RCC 7860 (cell line): ENCODE data around the gene POLR1D.

Experiments used
- DNase-seq: peaks from one replicate; pipeline ENCODE4 v3.0.0-alpha.2; 2015; ENCODE audit warnings: low spot score
- FAIRE-seq: peaks from 2 replicates; lab custom pipeline; 2012; peaks lifted over from hg19 to GRCh38; lab: Jason Lieb, UNC

The POLR1D gene

GRCh38 chr13:27621366-27622101 is at the start of gene POLR1D:
Gene POLR1D (plus strand): TSS chr13:27621892. CDS start chr13:27621984, 92 bp downstream.
- no peak for FAIRE-seq

GRCh38 chr13:27572234-27572901 is 49.3 kb upstream of the POLR1D start:
- DNase-seq = no peak
- no peak for FAIRE-seq

More at GRCh38 chr13:27621366-27622101, at the start of gene POLR1D:
- peak; percentile 53 for DNase-seq

GRCh38 chr13:27573265-27573664 is 48.4 kb upstream of the POLR1D start:
- peak; percentile 11 for FAIRE-seq
- peak; percentile 31 for DNase-seq

- no peak for FAIRE-seq
- no peak for DNase-seq
Observed at GRCh38 chr13:27574661-27575060, 47.0 kb upstream of the POLR1D start.

GRCh38 chr13:27578121-27579030 is 43.3 kb upstream of the POLR1D start:
- no peak for FAIRE-seq
- DNase-seq = no peak

- no peak for DNase-seq
- no peak for FAIRE-seq
Observed at GRCh38 chr13:27583645-27584044, 38.0 kb upstream of the POLR1D start.

GRCh38 chr13:27587095-27587746 is 34.5 kb upstream of the POLR1D start:
- FAIRE-seq (no peak), DNase-seq (no peak)

- no peak for FAIRE-seq
Observed at GRCh38 chr13:27588405-27588804, 33.3 kb upstream of the POLR1D start.

GRCh38 chr13:27592865-27593264 is 28.8 kb upstream of the POLR1D start:
- DNase-seq = no peak
- no peak for FAIRE-seq

More at GRCh38 chr13:27588405-27588804, 33.3 kb upstream of the POLR1D start:
- DNase-seq = no peak

- DNase-seq (no peak), FAIRE-seq (no peak)
Observed at GRCh38 chr13:27593267-27593666, 28.4 kb upstream of the POLR1D start.

GRCh38 chr13:27595055-27595811 is 26.5 kb upstream of the POLR1D start:
- DNase-seq = no peak
- no peak for FAIRE-seq

- no peak for DNase-seq
- no peak for FAIRE-seq
Observed at GRCh38 chr13:27599096-27599495, 22.6 kb upstream of the POLR1D start.

GRCh38 chr13:27599845-27600553 is 21.7 kb upstream of the POLR1D start:
- FAIRE-seq (peak; percentile 94), DNase-seq (peak; percentile 85)

GRCh38 chr13:27600711-27601110 is 21.0 kb upstream of the POLR1D start:
- FAIRE-seq (no peak), DNase-seq (no peak)

GRCh38 chr13:27601208-27601607 is 20.5 kb upstream of the POLR1D start:
- DNase-seq (no peak), FAIRE-seq (no peak)

GRCh38 chr13:27601803-27602202 is 19.9 kb upstream of the POLR1D start:
- no peak for FAIRE-seq

GRCh38 chr13:27605099-27605498 is 16.6 kb upstream of the POLR1D start:
- no peak for FAIRE-seq

More at GRCh38 chr13:27601803-27602202, 19.9 kb upstream of the POLR1D start:
- no peak for DNase-seq

GRCh38 chr13:27605610-27606200 is 16.0 kb upstream of the POLR1D start:
- no peak for DNase-seq
- FAIRE-seq = no peak

More at GRCh38 chr13:27605099-27605498, 16.6 kb upstream of the POLR1D start:
- no peak for DNase-seq

GRCh38 chr13:27607125-27607524 is 14.6 kb upstream of the POLR1D start:
- FAIRE-seq = peak; percentile 74
- peak; percentile 7 for DNase-seq
